NOMO-1 (cell line): ENCODE measurements around the gene LSM2.
"Not testable (repeated sequence)": the region's sequence is repeated elsewhere in the genome, so short reads cannot be mapped to it uniquely, and the experiment has no call there.

ENCODE experiments used
- DNase-seq, 2 experiments: peaks; one replicate each; lab custom pipeline; 2025; ENCODE audit not compliant: unreplicated experiment in 2 of 2; lab: John Stamatoyannopoulos, UW

The LSM2 gene

DNA sequence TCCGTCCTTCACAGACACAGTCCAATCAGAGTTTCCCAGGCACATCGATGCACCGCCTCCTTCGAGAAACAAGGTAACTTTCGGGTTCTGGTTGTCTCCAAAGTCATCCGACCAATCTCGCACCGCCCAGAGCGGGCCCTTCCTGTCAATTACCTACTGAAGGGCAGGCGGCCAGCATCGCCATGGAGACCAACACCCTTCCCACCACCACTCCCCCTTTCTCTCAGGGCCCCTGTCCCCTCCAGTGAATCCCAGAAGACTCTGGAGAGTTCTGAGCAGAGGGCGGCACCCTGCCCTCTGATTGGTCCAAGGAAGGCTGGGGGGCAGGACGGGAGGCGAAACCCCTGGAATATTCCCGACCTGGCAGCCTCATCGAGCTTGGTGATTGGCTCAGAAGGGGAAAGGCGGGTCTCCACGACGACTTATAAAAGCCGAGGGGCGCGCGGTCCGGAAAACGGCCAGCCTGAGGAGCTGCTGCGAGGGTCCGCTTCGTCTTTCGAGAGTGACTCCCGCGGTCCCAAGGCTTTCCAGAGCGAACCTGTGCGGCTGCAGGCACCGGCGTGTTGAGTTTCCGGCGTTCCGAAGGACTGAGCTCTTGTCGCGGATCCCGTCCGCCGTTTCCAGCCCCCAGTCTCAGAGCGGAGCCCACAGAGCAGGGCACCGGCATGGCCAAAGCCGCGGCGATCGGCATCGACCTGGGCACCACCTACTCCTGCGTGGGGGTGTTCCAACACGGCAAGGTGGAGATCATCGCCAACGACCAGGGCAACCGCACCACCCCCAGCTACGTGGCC is 20.7 kb upstream of the LSM2 start, which contains the start of gene HSPA1B:
Gene HSPA1B (plus strand): TSS at position 453 of the 794 bp plus-strand sequence. CDS start 213 bp downstream, at position 666.
- DNase-seq: peak; percentile 100

DNA sequence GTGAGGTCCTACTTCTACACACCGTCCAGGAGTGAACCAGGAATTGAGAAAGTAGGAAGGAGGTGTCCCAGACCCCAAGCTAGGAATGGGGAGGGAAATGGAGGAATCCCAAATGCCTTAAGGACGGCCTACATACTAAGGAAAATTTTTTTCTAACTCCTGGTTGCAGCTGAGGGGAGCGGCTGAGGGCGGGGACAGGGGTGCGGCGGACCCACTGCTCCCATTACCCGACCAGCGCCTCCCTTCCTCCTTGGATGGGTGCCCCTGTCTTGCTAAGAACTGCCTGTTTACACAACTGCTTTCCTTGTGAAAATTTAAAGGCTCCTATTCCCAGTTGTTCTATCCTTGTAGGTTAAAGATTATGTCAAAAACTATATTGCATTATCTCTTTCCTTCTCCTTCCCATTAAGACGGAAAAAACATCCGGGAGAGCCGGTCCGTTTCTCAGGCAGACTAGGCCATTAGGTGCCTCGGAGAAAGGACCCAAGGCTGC is 20.1 kb upstream of the LSM2 start:
- peak in 1 of 2 experiments; percentile 64 for DNase-seq

DNA sequence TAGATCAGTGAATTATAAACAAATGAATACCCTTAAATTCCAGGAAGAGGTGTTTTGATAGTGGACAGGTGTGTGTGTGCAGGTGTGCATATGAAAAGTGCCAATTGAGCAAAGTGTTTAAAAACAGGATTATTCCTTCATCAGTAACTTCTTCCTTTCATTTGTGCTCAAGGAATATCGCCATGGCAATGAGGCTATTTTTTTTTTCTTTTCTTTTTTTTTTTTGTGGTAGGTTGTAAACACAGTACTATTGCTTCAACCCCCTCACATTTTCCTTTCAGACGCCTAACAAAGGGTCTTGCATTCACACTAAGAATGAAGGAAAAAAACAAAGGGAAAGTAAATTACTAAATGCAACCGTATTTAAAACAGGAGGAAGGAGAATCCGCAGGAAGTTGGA is 18.8 kb upstream of the LSM2 start:
- no peak for DNase-seq

DNA sequence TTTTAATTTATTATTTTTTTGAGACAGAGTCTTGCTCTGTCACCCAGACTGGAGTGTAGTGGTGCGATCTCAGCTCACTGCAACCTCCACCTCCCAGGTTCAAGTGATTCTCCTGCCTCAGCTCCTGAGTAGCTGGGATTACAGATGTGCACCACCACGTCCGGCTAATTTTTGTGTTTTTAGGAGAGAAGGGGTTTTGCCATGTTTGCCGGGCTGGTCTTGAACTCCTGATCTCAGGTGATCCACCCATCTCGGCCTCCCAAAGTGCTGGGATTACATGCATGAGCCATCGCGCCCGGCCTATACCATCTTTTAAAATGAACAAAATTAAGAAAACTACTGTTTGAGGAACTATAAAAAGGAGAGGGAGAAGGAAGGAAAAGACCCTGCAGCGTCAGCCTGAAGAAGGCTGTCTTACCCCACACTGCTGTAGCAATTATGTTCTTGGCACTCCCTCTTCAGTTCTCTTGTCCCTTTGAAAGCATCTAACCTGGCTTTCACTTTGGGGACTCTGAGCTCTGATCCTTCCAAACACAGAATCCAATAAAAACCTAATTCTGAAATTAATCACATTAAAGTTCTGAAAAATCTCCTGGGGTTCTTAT is 16.9 kb upstream of the LSM2 start:
- peak; percentile 53 to 71 for DNase-seq

DNA sequence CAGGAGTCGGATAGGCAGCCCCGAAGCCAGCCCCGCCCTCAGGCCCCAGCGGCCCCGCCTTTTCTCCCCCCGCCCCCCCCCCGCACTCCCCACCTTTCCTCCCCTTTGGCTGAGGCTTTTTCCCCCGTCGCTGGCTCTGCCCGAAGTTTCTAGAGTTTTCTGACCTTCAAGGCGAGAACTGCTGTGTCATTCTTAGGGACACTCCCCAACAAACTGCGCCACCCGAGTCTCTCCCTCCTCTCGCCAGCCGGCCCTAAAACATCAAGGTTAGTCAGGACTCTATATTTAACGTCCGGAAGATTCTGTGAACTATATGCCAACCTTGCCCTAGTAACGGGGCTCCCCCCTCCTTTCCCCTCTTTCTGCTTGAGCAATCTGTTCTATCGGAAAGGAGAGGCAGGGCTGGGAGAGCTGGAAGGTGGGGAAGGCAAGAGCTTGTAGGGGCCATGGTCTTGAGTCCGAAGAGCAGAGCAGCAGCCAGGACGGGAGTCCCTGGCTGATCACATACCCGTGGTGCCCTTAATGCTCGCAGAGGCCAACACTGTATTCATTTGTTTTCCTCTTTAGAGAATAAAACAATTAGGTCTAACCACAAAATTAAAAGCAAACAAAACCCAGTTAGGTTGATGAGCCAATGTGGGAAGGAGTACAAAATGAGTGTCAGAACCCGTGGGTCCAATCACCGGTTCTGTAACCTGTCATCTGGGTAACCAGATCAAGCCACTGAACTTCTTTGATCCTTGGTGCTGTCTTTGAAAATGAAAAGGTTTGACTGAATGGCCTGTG is 15.5 kb upstream of the LSM2 start:
- DNase-seq: peak; percentile 87 to 90

DNA sequence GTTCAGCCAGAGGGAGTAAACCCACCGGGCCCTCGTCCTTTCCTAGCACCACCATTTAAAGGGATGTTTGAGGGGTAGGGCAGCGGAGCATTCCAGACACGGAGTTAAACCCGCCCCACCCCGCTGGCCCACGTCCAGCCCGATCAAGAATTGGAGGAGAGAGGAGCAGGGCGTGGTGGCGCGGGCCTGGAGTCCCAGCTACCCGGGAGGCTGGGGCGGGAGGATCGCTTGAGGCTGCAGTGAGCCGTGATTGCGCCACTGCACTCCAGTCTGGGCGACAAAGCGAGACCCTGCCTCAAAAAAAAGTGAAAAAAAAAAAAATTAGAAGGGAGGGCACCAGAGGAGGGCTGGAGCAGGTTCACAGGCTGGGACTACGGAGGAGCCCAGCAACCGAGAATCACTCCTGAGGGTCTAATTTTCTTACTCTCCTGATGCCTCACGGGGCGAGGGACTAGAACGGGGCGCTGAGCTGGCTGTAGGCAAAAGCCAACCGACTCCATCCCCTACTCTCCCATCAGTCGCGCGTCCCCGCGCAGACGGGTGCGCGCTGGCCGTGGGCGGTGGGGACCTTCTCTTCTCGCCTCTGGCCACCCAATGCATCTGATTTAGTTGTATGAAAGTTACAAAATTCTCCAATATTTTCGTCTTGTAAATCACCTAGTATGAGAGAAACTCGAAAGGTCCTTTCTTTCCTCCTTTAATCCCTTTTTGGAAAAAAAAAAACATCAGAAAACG is 14.7 kb upstream of the LSM2 start:
- DNase-seq: peak in 1 of 2 experiments; percentile 58

DNA sequence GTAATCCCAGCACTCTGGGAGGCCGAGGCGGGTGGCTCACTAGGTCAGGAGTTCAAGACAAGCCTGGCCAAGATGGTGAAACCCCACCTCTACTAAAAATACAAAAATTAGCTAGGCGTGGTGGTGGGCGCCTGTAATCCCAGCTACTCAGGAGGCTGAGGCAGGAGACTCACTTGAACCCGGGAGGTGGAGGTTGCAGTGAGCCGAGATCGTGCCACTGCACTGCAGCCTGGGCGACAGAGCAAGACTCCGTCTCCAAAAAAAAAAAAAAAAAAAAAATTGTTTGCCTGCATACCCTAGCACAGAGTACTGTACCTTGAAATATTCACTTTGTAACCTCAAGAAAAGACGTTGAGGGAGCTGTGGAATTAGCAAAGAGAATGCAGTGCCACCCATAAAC is 13.6 kb upstream of the LSM2 start:
- not testable (repeated sequence) for DNase-seq

DNA sequence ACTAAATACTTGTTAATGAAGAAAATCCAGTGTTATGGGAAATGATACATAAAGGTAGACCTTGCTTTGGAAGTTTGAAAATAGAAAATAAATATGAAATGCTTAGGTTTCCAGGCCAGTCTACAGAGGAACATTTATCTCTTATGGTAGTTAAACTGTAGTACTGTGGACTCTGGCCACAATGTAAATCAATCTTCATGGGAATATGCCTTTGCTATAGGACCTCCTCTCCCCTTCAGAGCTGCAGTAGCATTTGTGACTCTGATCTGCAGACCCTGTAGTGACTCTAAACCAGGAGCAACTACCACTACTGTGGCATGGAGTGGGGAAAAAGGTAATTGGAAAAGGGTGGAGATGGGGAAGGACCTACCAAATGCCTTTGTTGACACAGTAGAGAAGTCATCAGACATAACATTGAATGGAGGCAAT is 13.1 kb upstream of the LSM2 start:
- no peak for DNase-seq

DNA sequence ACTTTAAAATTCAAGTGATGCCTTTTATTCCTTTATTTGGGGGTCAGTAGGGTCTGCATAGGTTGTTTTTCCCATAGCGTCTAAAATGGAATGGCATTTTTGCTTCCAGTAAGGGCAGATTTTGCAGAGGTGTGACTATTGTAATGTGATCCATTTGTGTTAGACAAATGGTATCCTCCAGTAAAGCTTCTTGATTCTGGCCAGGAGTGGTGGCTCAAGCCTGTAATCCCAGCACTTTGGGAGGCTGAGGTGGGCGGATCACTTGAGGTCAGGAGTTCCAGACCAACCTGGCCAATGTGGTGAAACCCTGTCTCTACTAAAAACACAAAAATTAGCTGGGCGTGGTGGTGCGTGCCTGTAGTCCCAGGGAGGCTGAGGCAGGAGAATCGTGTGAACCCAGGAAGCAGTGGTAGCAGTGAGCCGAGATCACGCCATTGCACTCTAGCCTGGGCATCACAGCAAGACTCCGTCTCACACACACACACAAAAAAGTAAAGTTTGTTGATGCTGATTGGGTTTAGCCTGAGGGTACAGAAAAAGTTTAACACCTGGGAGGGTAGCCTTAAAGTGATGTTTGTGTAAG is 11.3 kb upstream of the LSM2 start:
- DNase-seq: not testable (repeated sequence)

DNA sequence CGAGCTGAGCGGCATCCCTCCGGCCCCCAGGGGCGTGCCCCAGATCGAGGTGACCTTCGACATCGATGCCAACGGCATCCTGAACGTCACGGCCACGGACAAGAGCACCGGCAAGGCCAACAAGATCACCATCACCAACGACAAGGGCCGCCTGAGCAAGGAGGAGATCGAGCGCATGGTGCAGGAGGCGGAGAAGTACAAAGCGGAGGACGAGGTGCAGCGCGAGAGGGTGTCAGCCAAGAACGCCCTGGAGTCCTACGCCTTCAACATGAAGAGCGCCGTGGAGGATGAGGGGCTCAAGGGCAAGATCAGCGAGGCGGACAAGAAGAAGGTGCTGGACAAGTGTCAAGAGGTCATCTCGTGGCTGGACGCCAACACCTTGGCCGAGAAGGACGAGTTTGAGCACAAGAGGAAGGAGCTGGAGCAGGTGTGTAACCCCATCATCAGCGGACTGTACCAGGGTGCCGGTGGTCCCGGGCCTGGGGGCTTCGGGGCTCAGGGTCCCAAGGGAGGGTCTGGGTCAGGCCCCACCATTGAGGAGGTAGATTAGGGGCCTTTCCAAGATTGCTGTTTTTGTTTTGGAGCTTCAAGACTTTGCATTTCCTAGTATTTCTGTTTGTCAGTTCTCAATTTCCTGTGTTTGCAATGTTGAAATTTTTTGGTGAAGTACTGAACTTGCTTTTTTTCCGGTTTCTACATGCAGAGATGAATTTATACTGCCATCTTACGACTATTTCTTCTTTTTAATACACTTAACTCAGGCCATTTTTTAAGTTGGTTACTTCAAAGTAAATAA is 10.6 kb upstream of the LSM2 start:
- DNase-seq: peak; percentile 42 to 63

DNA sequence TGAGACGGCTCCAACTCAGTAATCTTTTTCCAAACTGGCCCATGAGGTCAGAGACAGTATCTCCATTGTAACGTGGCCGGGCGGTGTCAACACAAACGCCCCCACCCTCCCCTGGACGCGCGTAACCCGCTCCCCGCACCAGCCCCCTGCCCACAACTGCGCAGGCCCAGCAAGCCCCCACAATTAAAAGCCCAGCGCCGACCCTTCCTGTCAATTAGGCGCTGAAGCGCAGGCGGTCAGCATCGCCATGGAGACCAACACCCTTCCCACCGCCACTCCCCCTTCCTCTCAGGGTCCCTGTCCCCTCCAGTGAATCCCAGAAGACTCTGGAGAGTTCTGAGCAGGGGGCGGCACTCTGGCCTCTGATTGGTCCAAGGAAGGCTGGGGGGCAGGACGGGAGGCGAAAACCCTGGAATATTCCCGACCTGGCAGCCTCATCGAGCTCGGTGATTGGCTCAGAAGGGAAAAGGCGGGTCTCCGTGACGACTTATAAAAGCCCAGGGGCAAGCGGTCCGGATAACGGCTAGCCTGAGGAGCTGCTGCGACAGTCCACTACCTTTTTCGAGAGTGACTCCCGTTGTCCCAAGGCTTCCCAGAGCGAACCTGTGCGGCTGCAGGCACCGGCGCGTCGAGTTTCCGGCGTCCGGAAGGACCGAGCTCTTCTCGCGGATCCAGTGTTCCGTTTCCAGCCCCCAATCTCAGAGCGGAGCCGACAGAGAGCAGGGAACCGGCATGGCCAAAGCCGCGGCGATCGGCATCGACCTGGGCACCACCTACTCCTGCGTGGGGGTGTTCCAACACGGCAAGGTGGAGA is 8.5 kb upstream of the LSM2 start, which contains the start of the genes HSPA1A and HSPA1L:
Gene HSPA1A (plus strand): TSS at position 519 of the 814 bp plus-strand sequence. CDS start 214 bp downstream, at position 733.
Gene HSPA1L (minus strand): TSS at position 259 of the 814 bp plus-strand sequence. CDS start 3,311 bp downstream, outside the sequence.
- DNase-seq: peak; percentile 72 to 74

DNA sequence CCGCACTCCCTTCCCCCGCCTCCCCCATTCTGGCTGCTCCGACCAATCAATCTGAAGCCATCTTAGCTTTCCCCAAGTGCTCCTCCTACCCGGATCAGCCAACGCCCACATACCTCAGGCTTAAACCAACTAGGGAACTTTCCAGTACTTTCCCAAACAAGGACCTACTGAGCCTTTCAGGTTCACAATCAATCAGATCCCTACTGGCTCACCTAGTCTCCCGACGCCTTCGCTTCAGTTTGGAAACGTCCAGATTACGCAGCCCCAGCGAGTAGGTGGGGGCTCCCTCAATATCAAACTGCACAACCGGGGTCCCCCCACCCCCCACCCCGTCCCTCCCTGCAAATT is 7.9 kb upstream of the LSM2 start:
- peak; percentile 75 to 80 for DNase-seq

DNA sequence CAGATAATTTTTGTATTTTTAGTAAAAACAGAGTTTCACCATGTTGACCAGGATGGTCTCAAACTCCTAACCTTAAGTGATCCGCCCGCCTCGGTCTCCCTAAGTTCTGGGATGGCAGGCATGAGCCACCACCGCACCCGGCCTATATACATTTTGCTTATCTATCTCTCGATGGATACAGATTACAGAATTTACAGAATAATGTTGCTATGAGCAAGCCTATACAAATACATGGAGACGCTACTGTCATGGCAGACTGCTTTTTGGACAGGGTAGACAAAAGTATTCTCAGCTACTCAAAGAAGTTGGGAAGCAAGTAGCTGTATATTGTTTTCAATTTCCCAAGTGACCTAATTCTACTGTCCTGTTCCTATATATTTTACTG is 6.7 kb upstream of the LSM2 start:
- no peak for DNase-seq

DNA sequence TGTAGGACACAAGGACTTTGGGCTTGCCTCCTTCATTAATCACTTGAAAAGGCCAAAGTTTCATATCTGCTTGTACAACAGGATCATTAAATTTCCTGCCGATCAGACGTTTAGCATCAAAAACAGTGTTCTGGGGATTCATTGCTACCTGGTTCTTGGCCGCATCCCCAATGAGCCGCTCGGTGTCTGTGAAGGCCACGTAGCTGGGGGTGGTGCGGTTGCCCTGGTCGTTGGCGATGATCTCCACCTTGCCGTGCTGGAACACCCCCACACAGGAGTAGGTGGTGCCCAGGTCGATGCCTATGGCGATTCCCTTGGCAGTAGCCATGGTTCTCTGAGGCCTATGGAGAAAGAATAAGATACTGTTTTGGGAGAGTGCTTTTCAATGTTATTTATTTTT is 4.9 kb upstream of the LSM2 start:
- DNase-seq: no peak

DNA sequence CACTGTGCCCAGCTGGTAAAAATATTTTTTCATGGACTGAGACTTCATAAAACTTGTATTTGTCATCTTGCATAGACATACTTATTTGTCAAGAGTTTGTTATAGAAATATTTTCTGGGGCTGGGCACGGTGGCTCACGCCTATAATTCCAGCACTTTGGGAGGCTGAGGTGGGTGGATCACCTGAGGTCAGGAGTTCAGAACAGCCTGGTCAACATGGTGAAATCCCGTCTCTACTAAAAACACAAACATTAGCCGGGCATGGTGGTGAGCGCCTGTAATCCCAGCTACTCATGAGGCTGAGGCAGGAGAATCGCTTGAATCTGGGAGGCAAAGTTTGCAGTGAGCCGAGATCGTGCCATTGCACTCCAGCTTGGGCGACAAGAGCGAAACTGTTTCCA is 1.8 kb upstream of the LSM2 start:
- not testable (repeated sequence) for DNase-seq

DNA sequence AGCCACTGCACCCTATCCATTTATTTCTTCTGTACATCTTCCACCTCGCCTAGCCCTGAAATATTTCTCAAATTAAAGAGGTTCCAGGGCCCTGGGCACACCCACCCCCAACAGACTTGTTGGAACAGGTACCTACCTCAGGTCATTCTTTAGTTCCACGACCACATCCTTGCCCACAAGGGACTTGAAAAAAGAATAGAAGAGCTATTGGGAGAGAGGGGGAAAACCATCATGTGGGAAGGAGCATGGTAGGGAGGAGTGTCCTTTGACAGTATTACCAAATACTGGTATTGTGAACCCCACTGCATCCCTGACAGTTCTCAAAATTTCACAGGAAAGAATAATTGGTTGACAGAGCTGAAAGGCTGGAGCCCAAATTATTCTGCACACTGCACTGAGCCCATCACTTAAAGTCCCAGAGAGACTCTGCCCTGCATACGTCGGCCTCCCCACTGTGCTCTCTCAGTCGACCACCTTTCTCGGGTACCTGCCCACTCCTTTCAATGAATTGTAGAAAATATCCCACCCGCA is 762 bp downstream of the LSM2 start:
- no peak for DNase-seq

DNA sequence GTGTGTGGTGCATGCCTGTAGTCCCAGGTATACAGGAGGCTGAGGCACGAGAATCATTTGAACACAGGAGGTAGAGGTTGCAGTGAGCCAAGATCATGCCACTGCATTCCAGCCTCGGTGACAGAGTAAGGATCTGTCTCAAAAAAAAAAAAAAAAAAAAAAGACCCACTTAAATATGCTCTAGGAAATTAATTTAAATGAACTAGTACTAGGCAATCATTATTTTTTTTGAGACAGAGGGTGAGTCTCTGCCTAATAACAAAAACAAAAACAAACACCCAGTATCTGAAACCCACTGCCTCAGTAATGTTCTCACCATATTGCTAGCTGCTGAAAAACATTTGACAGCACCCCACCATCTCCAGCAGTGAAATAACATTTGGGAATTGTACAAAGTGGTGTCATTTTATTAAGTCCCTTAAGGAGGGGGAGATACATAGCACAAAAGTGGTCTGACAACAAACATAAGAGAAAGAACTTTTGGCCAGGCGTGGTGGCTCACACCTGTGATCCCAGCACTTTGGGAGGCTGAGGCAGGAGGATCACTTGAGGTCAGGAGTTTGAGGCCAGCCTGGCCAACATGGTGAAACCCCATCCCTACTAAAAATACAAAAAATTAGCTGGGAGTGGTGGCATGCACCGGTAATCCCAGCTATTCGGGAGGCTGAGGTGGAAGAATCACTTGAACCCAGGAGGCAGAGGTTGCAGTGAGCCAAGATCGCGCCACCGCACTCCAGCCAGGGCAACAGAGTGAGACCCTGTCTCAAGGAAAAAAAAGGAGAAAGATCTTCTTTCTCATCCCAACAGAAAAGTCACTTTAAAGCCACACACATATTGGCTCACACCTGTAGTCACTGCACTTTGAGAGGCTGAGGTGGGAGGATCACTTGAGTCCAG is 5.5 kb downstream of the LSM2 start:
- not testable (repeated sequence) for DNase-seq
